GM12873 (cell line): ENCODE results near the gene PHAX.

Experiments used
- CTCF ChIP-seq: IDR thresholded peaks from 2 replicates; pipeline ENCODE4 v1.5.1; 2012; ENCODE audit warnings: low read depth, mild to moderate bottlenecking, moderate library complexity, low read length, control low read depth; ENCODE audit not compliant: insufficient read depth; ENCODE audit errors: missing control alignments

The PHAX gene

GRCh38 chr5:126577415-126577814, 23.3 kb upstream of the PHAX start:
- no peak for TF ChIP-seq CTCF

DNA sequence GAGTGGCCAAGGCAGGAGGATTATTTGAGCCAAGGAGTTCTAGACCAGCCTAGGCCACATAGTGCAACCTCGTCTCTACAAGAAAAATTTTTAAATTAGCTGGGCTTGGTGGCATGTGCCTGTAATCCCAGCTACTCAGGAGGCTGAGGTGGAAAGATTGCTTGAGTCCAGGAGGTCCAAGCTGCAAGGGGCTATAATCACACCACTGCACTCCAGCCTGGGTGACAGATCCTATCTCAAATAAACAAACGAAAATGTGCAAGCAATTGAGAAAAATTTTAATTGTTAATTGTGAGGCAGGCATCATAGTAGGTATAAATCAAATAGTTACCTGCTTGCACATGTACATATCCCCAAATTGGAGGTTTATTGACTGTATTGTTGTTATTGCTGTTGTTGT, 21.0 kb upstream of the PHAX start:
- TF ChIP-seq CTCF: no peak

DNA sequence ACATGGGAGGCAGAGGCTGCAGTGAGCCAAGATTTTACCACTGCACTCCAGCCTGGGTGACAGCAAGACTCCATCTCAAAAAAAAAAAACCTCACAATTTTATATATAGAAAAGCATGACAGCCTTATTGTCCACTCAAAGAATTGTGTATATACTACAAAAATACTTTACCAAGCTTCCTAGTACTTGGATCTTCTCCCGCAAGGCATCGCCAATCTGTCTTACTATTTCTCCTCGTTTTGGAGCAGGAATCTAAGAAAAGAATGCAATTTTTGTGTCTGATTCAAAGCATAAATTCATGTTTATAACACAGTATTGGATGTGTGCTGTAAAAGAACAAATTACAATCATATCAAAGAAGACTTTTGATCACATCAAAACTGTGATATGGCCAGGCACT, 17.0 kb upstream of the PHAX start:
- TF ChIP-seq CTCF: no peak

- no peak for TF ChIP-seq CTCF
Measured at GRCh38 chr5:126587551-126588390, 13.0 kb upstream of the PHAX start.

GRCh38 chr5:126589536-126590297, 11.0 kb upstream of the PHAX start:
- no peak for TF ChIP-seq CTCF

- no peak for TF ChIP-seq CTCF
Measured at GRCh38 chr5:126591549-126591948, 9.2 kb upstream of the PHAX start.

DNA sequence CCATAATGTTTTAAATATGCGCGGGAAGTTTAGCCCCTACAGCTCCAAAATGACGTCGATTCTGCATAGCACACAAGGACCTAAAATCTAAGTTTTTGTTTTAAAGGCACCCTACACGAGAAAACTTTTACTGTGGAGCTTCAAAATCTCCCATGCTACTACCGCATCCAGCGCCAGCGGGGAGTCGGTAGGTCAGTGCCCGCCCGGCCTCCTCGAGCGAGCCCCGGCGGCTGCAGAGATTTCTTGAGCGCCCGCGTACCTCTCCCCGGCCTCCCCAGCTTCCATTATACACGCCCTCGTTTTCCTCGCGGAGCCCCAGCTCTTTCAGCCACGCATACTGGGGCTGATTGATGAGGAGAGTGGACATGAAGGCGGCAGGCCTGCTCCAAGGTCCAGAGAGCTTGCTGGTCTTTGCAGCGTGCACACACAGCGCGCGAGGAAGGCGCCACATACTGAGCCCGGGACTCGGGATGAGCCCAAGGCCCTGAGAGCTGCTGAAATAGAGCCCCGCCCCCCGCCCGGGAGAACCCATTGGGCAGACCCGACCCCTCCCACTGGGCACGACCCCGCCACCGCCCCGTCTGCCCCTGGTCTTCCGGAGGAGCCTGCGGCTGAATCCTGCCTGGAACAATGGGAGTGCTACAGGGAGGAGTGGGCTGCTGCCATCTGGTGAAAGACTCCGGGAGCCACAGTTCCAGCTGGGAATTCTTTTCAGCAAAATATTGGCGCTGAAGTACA, 5.8 kb upstream of the PHAX start, which contains the start of gene ALDH7A1:
TSS of gene ALDH7A1 (minus strand) at position 472 of the 738 bp plus-strand sequence. CDS start at position 451, 21 bp downstream.
- no peak for TF ChIP-seq CTCF
